Measurements from ENCODE around the gene LRRC47. TPM values are rescaled to one million over a fixed set of nuclear protein-coding genes. Genes with fewer than 3 reads are reported as not detected.

The LRRC47 gene
- total and polyA plus RNA-seq, 2 of the 8 experiments (the other 6 are each of a cell fraction or from before 2014, with no cell fraction given): 38.3 to 82.4 TPM

GRCh38 chr1:3838788-3839187 is 42.5 kb upstream of the LRRC47 start:
- FAIRE-seq: no peak
- CTCF ChIA-PET (ENCODE audit: partially characterized antibody): interaction anchor here (0.6 to 4.5 kb wide), 4 partner anchors 11 to 1791 kb away, joined by 3 to 23 read pairs (median 4); no protein-coding TSS in a partner anchor

More at GRCh38 chr1:3838788-3839187, 42.5 kb upstream of the LRRC47 start:
- Histone ChIP-seq H3K9me3 (ENCODE audit: insufficient read depth in 2 of 2, low read depth in 1 of 2, low read length in 1 of 2) (peaks cover 0 to 6% of the 10 kb centered on the region in 2 experiments; a peak in 2 of 4 replicates), H2AFZ (ENCODE audit: low read length) (no peak overlapping the region), H3K14ac (ENCODE audit: insufficient read length) (no peak overlapping the region), H3K4ac (replicated peaks; ENCODE audit: insufficient read length, low read depth, low read length) (no peak overlapping the region), H2BK120ac (replicated peaks; ENCODE audit: low read depth, low read length) (no peak overlapping the region), H2BK20ac (ENCODE audit: low read length) (no peak overlapping the region), H4K8ac (ENCODE audit: extremely low read depth, insufficient read depth, low read length) (no peak overlapping the region), H4K20me1 (replicated peaks in 1 of 2; ENCODE audit: control insufficient read depth in 1 of 2, insufficient read depth in 2 of 2, low read length in 2 of 2) (peaks cover 0 to 2% of the 10 kb centered on the region in 2 experiments), H3K27ac (ENCODE audit: low read depth, low read length) (no peak overlapping the region), H3K79me1 (ENCODE audit: low read depth, low read length) (no peaks in the 10 kb centered on the region), H3K23me2 (ENCODE audit: low read depth, low read length) (no peaks in the 10 kb centered on the region), H4K5ac (ENCODE audit: insufficient read length, low read depth, low read length) (no peak overlapping the region), H3K56ac (replicated peaks; ENCODE audit: insufficient read length, low read depth, low read length) (no peak overlapping the region), H3K4me2 (ENCODE audit: insufficient read depth in 1 of 2, low read depth in 2 of 2, low read length in 2 of 2) (no peak overlapping the region), H2BK5ac (ENCODE audit: low read depth, low read length) (no peak overlapping the region), H3K4me3 (ENCODE audit: extremely low read depth in 1 of 4, insufficient read depth in 2 of 4, low read depth in 3 of 4, low read length in 4 of 4) (no peak overlapping the region), H2AK5ac (ENCODE audit: low read depth, low read length) (no peak overlapping the region), H2BK12ac (ENCODE audit: low read depth, low read length) (no peak overlapping the region), H4K91ac (replicated peaks; ENCODE audit: insufficient read length, low read length) (no peak overlapping the region), H2BK15ac (ENCODE audit: low read length) (no peak overlapping the region), H3K27me3 (replicated peaks in 1 of 4; ENCODE audit: control insufficient read depth in 3 of 4, extremely low read depth in 1 of 4, insufficient read depth in 3 of 4, low read length in 3 of 4) (no peaks in the 10 kb centered on the region), H3K4me1 (replicated peaks in 1 of 4; ENCODE audit: control insufficient read depth in 3 of 4, insufficient read depth in 4 of 4, low read length in 3 of 4) (no peaks in the 10 kb centered on the region), H3K79me2 (ENCODE audit: control insufficient read depth in 1 of 2, insufficient read depth in 2 of 2, low read length in 2 of 2) (no peaks in the 10 kb centered on the region), H3K23ac (ENCODE audit: insufficient read length) (no peak overlapping the region), H3K9ac (replicated peaks in 1 of 4; ENCODE audit: extremely low read depth in 1 of 4, low read depth in 3 of 4, low read length in 3 of 4) (no peak overlapping the region), H3K36me3 (ENCODE audit: control insufficient read depth in 2 of 4, insufficient read depth in 4 of 4, low read length in 3 of 4) (peaks cover 2 to 21% (median 10%) of the 10 kb centered on the region in 4 experiments; a peak in 6 of 8 replicates), H3K18ac (ENCODE audit: extremely low read depth, low read length) (no peak overlapping the region)
- WGBS, 2 experiments (ENCODE audit: extremely low coverage in 1 of 2, insufficient coverage in 1 of 2, insufficient read length in 1 of 2, insufficient replicate concordance in 2 of 2, low coverage in 1 of 2, low lambda C conversion rate in 2 of 2, missing lambda C conversion rate in 1 of 2): 89% methylated on average over 11 of the region's 11 CpGs; no CpG with 5 or more reads in 1 of the 2 experiments
- TF ChIP-seq POLR2A (IDR thresholded peaks at IDR 0.05; ENCODE audit: control extremely low read depth in 1 of 2, low read depth in 2 of 2, low read length in 2 of 2) (no peak), POLR2AphosphoS5 (IDR thresholded peaks at IDR 0.05; ENCODE audit: low read depth, low read length) (no peak), ZNF274 (IDR thresholded peaks at IDR 0.05; ENCODE audit: borderline replicate concordance, extremely low read depth, low read length) (no peak), GABPA (IDR thresholded peaks at IDR 0.05; ENCODE audit: borderline replicate concordance, insufficient read depth, low read length) (no peak), CEBPB (IDR thresholded peaks at IDR 0.05; ENCODE audit: low read depth, low read length) (no peak), KDM1A (IDR thresholded peaks at IDR 0.05; ENCODE audit: borderline replicate concordance, low read length) (no peak), RNF2 (IDR thresholded peaks at IDR 0.05; ENCODE audit: borderline replicate concordance, low read depth, low read length, missing control alignments, poor library complexity, severe bottlenecking) (no peak), PHF8 (conservative IDR thresholded peaks at IDR 0.05; ENCODE audit: low read depth, low read length) (no peak), NANOG (IDR thresholded peaks at IDR 0.05; ENCODE audit: insufficient read depth, low read depth, low read length, poor library complexity, severe bottlenecking) (no peak)
- POLR2A ChIA-PET (ENCODE audit: partially characterized antibody): interaction anchor here (0.8 to 1.5 kb wide), 3 partner anchors 10 to 22 kb away, joined by 3 to 4 read pairs (median 3); no protein-coding TSS in a partner anchor
- no peak for DNase-seq (ENCODE audit: low read depth in 1 of 2, low spot score in 2 of 2)

Measured in H1 (cell line).